ENCODE results near the gene ALDH1A2.

The ALDH1A2 gene

DNA sequence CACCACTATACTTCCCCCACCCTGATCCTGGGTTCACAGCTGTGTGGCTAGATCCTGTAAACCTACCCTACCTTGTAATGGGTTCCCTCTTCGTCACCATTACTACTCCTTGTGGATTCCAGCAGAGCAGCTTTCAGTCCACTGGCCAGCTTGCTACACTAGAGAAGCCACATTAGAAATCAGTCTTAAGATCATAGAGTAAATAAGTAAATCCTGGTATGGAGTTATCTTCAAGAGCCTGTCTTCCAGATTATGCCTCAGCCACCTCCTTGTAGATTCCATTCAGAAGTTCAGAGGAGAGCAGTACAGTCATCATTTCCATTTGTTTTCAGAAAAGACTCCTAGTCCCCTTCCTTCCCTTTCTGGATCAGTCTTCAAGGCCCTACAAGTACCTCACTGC is 123.7 kb downstream of the ALDH1A2 start:
- DNase-seq = no peak

GRCh38 chr15:57932348-57932747 is 133.2 kb downstream of the ALDH1A2 start:
- DNase-seq = no peak

- no peak for DNase-seq
These were observed 133.9 kb downstream of the ALDH1A2 start for GRCh38 chr15:57931570-57931969.

DNA sequence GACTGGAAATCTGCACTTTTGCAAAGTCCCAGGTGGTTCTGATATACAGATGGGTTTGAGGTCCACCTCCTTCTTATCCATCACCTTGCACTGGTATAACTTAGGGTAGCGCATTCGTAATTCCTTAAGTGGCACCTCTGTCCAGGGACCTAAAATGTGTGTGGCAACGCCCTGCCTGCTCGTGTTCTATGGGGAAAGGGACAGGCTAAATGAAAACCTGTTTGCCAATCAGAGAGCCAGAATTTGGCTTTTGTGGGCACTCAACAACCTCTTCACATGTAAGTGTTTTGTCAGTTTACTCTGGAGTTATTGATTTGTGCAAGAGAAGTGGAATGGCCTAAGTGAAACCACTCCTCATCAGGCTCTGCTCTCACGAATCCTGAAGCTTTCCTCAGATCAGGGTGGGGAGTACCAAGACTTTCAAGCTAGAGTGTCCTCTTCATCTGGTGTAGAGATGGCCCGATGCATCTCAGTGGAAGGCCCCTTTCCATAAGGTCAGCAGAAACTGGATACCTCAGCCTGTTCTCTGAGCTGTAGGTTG is 138.3 kb downstream of the ALDH1A2 start:
- no peak for DNase-seq

GRCh38 chr15:57925650-57926049 is 139.9 kb downstream of the ALDH1A2 start:
- DNase-seq = no peak

DNA sequence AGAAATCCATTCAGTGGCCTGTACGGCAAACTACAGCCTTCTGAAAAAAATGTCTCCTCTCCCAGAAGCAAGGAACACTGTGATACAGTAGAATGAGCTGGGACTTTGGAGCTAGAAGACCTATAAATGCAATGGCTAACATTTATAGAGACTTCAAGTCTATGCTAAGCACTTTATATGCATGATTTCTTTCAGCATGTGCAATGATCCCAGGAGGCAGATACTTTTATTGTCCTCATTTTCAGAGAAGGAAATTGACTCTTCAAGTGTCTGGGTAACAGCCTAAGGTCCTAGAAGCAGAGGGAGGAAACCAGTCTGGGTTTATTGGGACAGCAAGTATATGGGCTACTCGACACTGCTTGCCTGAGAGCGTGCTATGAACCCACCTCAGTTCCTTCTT is 140.9 kb downstream of the ALDH1A2 start:
- no peak for DNase-seq

GRCh38 chr15:57923750-57924149 is 141.8 kb downstream of the ALDH1A2 start:
- DNase-seq = no peak

GRCh38 chr15:57923306-57923705 is 142.2 kb downstream of the ALDH1A2 start:
- DNase-seq = no peak

GRCh38 chr15:57922776-57923175 is 142.7 kb downstream of the ALDH1A2 start:
- DNase-seq = no peak

- no peak for DNase-seq
These were observed 144.1 kb downstream of the ALDH1A2 start for GRCh38 chr15:57921371-57921770.

DNA sequence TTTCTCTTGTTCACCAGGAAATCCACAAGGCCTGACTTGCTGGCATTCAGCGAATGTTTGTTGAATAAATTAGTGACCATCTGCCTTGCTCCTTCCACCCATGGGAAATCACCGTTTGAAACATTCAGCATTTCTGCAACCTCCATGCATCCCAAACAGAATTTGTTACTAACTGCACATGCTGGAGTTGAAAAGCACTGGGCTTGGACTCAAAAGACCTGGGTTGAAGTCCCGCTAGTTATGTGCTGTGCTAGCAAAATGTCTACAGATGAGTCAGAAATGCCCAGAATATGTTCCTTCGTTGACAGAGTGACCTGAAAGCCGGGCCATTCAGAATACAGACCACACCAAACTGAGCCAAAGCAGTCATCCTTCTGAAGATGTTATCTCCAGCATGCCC is 144.6 kb downstream of the ALDH1A2 start:
- DNase-seq = no peak

GRCh38 chr15:57919754-57920153 is 145.8 kb downstream of the ALDH1A2 start:
- no peak for DNase-seq

- DNase-seq = no peak
These were observed 147.5 kb downstream of the ALDH1A2 start for GRCh38 chr15:57917998-57918397.

DNA sequence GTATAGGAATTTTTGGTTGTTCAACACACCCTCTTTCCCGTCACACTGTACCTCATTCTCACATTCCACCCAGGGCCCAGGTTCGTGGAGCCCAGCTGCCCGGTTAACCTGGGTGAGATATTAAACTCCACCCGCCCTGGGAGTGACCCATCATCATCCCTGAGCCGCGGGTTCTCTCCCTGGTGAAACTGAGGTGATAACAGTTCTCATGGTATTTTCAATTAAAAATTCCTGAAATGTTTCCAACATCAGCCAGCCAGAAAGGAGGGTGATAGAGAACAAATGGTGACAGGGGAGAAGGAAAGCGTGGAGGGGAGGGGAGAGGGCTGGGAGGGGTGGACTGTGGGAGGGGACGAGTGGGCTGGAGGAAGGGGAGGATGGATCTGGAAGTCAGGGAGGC is 148.8 kb downstream of the ALDH1A2 start:
- DNase-seq = no peak

DNA sequence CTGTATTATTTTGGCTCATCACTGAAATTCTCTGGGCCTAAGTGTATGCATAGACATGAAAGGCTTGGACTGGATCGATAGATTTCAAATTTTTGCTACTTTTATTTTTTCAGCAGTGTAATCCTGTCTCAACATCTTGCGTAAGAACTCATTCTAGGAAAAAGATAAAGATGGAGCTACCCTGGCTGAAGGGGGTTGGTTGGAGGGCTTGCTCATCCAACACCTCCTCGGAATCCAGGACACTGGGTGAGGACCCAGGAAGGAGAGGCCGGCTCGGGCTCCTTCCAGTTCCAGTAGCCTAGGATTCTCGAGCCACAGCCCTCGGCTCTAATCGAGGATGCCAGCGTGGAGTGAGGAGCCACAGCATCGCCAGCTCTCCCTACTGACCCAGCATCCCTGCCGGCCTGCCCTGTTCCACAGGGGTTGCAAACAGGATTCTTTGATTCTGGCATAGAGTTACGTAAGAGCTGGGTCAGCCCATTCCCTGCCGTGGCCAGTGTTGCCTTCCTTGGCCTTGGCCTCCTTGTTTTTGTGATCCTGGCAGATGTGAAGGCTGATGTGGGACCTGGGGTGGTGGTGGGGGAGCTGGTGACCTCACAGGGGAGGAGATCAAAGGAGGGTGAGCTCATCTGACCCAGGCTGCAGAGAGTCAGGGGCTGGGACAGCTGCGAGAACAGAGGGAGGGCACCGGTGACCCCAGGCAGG is 149.5 kb downstream of the ALDH1A2 start:
- no peak for DNase-seq

- no peak for DNase-seq
These were observed 151.0 kb downstream of the ALDH1A2 start for GRCh38 chr15:57914350-57915055.

DNA sequence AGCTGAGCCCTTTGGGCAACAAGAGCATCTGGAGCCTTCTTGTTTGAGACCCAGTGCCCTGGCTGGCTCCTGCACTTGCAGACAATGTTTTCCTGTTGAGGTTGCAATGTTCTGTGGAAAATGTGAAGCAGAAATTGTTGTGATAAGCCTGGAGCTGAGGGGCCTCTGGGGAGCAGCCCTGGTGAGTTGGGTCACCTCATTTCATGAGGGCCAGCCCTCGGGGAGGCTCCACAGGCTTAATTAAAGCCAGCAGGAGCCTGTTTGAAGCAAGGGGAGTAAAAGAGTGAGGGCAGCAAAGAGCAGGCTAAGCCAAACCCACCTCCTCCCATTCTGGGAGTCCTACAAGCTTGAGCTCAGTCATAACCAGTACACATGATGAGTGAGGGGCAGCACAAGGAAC is 154.3 kb downstream of the ALDH1A2 start:
- no peak for DNase-seq

GRCh38 chr15:57910672-57911071 is 154.8 kb downstream of the ALDH1A2 start:
- no peak for DNase-seq

DNA sequence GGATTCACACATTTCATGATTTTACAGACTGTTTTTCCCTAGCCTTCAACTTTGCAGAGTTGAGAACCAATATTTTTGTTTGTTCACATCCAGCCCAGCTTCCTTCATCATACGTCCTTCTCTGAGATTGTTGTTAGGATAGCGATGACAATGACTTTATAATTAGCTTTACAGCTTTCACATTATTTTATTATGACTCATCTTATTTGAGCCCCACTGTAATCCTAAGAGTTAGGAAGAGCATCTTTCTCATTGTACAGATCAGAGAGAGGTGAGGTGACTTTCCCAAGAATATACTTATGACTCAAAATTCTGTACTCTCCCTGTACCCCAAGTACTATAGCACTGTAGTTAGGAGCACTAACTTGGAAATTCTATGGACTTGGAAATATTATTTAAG is 156.1 kb downstream of the ALDH1A2 start:
- no peak for DNase-seq

- DNase-seq = no peak
These were observed 161.9 kb downstream of the ALDH1A2 start for GRCh38 chr15:57903626-57904025.
